Left ventricle myocardium inferior (tissue), 1 donor: Measurements from ENCODE around the gene ANXA6. TPM values are rescaled to one million over a fixed set of nuclear protein-coding genes. Genes with fewer than 3 reads are reported as not detected.

ENCODE experiments used
- DNase-seq: peaks from one replicate; pipeline ENCODE4 v3.0.0-alpha.2; 2020
- H3K27ac ChIP-seq: fragments of 200-600 bp; replicated peaks from 2 replicates; pipeline ENCODE4 v1.8.0; 2021
- H3K27me3 ChIP-seq: fragments of 200-600 bp; 2 replicates; pipeline ENCODE4 v1.8.0; 2021; ENCODE audit warnings: low read depth
- H3K36me3 ChIP-seq: fragments of 200-600 bp; 2 replicates; pipeline ENCODE4 v1.8.0; 2021
- H3K4me1 ChIP-seq: fragments of 200-600 bp; 2 replicates; pipeline ENCODE4 v1.8.0; 2021
- H3K4me3 ChIP-seq: fragments of 200-600 bp; 2 replicates; pipeline ENCODE4 v1.8.0; 2021; ENCODE audit warnings: mild to moderate bottlenecking, moderate library complexity
- H3K9me3 ChIP-seq: fragments of 200-600 bp; replicated peaks from 2 replicates; pipeline ENCODE4 v1.8.0; 2021
- CTCF ChIP-seq: fragments of 200-600 bp; IDR thresholded peaks from 2 replicates; pipeline ENCODE4 v1.8.0; 2021; ENCODE audit warnings: antibody characterized with exemption, mild to moderate bottlenecking, borderline replicate concordance
- intact Hi-C: fragments of 100-400 bp; cut with micrococcal nuclease; formaldehyde crosslinking; loops from one replicate; pipeline ENCODE4 v1.11.0; 2022
- total RNA-seq: library from RNA; stranded (reverse); fragmentation: NEBNext Ultra II Directional; extraction: Animal tissue kit (Norgen Biotek cat#: 25700); gene quantifications from one replicate; pipeline ENCODE4 v1.2.1, GENCODE V29; 2021
- donor health status: DM: no; HTN: yes; CAD: no; lungs with severe emphysema.

The ANXA6 gene
- total RNA-seq, 1 donor from 2014 or later = 195 TPM

GRCh38 chr5:151144922-151145321 is 12.7 kb downstream of the ANXA6 start:
- no peak for DNase-seq
- Histone ChIP-seq H3K4me1 (peaks cover 93% of the 10 kb centered on the region), H3K9me3 (no peaks in the 10 kb centered on the region), H3K27ac (no peak overlapping the region), H3K4me3 (no peak overlapping the region), H3K27me3 (no peaks in the 10 kb centered on the region), H3K36me3 (peaks cover 54% of the 10 kb centered on the region)
- TF ChIP-seq CTCF = no peak
- intact Hi-C loops = no loop called here

GRCh38 chr5:151144275-151144674 is 13.3 kb downstream of the ANXA6 start:
- no peak for DNase-seq
- Histone ChIP-seq H3K27me3 (no peaks in the 10 kb centered on the region), H3K4me3 (no peak overlapping the region), H3K27ac (no peak overlapping the region), H3K9me3 (no peaks in the 10 kb centered on the region), H3K36me3 (peaks cover 60% of the 10 kb centered on the region), H3K4me1 (peaks cover 90% of the 10 kb centered on the region)
- intact Hi-C loops = no loop called here
- no peak for TF ChIP-seq CTCF

GRCh38 chr5:151143645-151144044 is 13.9 kb downstream of the ANXA6 start:
- Histone ChIP-seq H3K27ac (no peak overlapping the region), H3K4me3 (no peak overlapping the region), H3K9me3 (no peaks in the 10 kb centered on the region), H3K27me3 (no peaks in the 10 kb centered on the region), H3K36me3 (peaks cover 66% of the 10 kb centered on the region), H3K4me1 (peaks cover 86% of the 10 kb centered on the region)
- no peak for TF ChIP-seq CTCF
- intact Hi-C loops = no loop called here
- no peak for DNase-seq

- Histone ChIP-seq H3K9me3 (no peaks in the 10 kb centered on the region), H3K36me3 (peaks cover 73% of the 10 kb centered on the region), H3K4me3 (no peak overlapping the region), H3K4me1 (peaks cover 79% of the 10 kb centered on the region), H3K27ac (peak overlapping the region; percentile 82), H3K27me3 (no peaks in the 10 kb centered on the region)
- DNase-seq = no peak
- intact Hi-C loops = no loop called here
- no peak for TF ChIP-seq CTCF
Measured at GRCh38 chr5:151142933-151143332, 14.6 kb downstream of the ANXA6 start.

GRCh38 chr5:151141535-151141934 is 16.0 kb downstream of the ANXA6 start:
- H3K36me3 ChIP-seq = peaks cover 73% of the 10 kb centered on the region
- peaks cover 70% of the 10 kb centered on the region for H3K4me1 ChIP-seq
- peak overlapping the region; percentile 31 for H3K4me3 ChIP-seq
- H3K27ac ChIP-seq = peak overlapping the region; percentile 82
- H3K9me3 ChIP-seq = no peaks in the 10 kb centered on the region
- intact Hi-C loops = no loop called here
- peak; percentile 36 for DNase-seq
- H3K27me3 ChIP-seq = no peaks in the 10 kb centered on the region
- no peak for TF ChIP-seq CTCF
